SH-SY5Y (cell line): Measurements from ENCODE around the gene BLVRA.

ENCODE experiments used
- GATA2 ChIP-seq: IDR thresholded peaks from 2 replicates; pipeline ENCODE4 v1.6.1; 2011; ENCODE audit warnings: mild to moderate bottlenecking, low read depth, low read length
- GATA3 ChIP-seq: IDR thresholded peaks from 2 replicates; pipeline ENCODE4 v1.6.1; 2011; ENCODE audit warnings: low read depth, mild to moderate bottlenecking, low read length, moderate library complexity

The BLVRA gene

DNA sequence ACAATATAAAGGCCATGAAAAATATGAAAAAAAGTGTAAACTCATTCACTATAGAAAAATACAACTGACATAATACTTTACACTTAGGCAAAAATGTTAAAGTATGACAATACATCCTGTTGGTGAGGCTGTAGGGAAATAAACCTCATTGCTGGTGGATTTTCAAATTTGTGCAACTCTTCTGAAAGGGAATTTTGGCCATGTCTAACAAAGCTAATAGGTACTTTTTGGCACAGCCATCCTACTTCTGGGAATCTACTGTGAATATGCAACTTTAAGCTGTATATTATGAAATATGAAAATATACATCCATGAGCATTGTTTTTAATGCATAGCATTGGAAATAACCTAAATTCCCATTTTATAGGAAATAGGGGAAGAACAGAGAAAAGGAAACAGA, 15.8 kb upstream of the BLVRA start:
- no peak for TF ChIP-seq GATA2
- TF ChIP-seq GATA3 = no peak

GRCh38 chr7:43747328-43748105, 11.0 kb upstream of the BLVRA start:
- TF ChIP-seq GATA2 (no peak), GATA3 (no peak)

DNA sequence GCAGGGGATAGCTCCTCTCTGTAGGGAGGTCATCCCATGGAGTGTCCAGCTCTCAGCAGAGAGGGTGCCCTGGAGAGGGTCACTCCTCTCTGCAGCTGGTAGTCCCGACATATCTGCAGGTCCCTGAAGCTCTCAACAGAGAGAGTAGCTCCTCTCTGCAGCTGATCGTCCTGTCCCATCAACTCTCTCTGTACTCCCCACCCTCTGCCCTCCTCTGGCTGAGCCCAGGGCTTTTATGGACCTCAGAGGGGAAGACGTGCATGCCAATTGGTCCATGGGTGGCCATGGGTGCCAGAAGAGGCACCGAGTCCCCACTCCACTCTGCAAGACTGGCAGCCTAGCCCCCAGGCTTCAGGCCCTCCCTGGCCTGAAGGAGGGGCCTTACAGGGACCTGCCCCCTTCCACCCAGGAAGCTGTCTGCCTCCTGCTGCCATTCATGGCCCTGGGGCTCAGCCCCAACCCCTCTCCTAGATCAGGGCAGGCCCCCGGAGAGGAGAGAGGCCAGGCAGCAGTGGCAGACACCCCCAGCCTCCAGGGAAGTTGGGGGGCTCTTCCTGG, 9.0 kb upstream of the BLVRA start:
- TF ChIP-seq GATA3 (no peak), GATA2 (no peak)

DNA sequence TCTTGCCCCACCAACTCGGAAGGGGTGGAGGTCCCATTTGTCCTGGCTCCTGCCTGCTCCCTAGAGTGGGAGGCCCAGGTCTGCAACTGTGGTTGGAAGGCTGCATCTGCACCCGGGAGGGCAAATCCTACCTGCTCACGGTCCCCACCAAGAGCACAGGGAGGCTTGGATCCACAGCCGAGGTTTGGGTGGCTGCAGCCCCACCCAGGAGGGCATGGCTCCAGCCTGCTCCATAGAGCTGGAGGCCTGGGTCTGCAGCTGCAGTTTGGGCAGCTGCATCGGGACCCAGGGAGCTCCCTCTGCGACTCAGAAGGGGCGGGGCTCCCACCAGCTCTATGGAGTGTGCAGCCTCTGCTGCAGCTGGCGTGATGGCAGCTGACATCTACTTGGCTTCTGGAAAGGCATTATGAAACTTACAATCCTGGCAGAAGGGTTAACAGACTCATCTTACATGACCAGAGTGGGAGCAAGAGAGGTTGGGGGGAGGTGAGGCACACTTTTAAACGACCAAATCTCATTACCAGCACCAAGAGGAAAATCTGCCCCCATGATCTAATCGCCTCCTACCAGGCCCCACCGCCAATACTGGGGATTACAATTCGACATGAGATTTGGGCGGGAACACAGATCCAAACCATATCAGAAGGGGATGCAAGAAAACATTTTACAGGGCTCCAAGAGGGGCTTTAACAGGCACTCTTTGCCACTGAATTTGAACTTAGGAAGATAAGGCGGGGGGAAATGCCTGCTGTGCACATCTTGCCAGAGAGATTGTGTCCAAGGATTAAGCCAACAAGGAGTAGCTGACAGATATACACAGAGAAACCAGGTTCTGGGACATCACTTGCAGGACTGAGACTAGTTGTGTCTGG, 8.2 kb upstream of the BLVRA start:
- TF ChIP-seq GATA3 (no peak), GATA2 (no peak)

DNA sequence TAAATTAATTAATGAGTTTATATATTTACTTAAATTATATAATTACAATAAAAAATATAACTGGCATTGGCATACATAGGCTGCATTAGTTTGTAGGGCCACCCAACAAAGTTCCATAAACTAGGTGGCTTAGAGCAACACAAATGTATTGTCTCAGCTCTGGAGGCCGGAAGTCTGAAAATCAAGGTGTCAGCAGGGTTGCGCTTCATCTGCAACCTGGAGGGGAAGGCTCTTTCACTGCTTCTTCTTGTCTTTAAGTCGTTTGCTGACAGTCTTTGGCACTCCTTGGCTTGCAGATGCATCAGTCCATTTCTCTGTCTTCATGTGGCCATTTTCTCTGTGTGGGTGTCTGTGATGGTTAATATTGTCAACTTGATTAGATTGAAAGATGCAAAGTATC, 6.1 kb upstream of the BLVRA start:
- TF ChIP-seq GATA2 (no peak), GATA3 (no peak)

DNA sequence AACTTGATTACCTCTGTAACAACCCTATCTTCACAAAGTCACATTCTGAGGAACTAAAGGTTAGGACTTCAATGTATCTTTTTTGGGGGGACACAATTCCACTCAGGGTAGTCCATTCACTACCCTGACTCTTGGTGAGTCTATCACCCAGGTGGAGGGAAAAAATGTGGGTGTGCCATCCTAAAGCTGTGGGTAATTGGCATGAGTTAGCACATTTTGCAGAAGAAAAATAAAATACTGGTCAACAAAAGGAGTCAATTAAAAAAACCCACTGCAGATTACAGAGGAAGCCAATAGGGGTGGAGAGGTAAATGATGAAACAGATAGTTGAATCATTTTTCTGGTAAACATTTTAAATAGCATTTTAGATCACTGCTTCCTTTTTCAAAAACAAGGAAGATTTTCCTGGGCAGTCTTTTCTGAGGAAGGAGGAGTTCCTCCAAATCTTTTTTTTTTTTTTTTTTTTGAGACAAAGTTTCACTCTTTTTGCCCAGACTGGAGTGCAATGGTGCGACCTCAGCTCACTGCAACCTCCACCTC, 5.1 kb upstream of the BLVRA start:
- TF ChIP-seq GATA3 = no peak
- TF ChIP-seq GATA2 = no peak

GRCh38 chr7:43753843-43754242, 4.6 kb upstream of the BLVRA start:
- TF ChIP-seq GATA2 (no peak), GATA3 (no peak)

DNA sequence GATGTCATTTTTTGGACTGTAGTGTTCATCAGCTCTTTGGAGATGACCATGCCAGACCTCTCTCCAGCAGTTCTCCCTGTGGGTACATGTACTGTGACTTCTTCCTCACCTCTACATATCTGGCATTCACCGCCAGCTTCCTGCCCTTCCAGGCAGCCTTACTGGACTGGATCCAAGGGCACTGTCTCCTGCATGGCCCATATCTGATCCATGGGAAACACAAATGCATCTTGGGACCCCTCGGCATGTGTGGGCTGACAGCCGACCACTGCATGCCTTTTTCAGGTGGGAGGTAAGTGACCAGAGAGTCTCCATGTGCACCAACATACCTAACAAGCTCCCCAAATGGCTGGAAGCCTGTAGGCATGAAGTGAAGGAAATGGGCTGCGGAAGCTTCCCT, 3.9 kb upstream of the BLVRA start:
- no peak for TF ChIP-seq GATA2

DNA sequence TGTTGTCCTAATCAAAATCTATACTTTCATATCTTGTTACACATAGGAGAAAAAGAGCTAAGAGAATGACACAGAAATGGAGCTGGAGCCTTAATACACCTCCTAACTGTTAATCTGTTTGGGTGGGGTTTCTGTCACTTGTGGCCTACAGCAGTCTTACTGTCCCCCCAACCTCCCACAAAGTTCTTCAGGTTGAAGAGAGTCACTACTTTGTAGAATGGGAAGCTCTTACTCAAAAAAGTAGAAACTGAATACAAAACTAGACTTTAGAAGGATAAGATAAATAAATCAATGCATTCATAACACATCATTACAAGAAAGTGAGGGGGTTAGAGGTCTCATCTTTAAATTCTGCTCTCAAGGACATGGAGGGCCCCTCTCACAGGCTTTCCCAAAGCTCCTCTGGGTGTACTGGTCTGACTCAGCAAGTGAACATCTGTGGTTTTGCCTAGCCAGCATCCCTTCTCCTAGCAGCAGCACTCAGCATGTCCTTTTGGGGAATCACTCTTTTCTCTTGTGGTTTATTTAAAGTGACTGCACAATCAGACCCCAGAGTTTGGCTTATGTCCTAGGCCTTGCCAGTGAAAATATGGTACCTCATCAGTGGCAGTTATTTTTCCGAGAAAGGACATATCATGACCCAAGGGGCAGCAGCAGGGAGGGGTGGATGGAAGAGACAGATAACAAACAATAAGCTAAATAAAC, 2.0 kb upstream of the BLVRA start:
- TF ChIP-seq GATA2 = no peak
- TF ChIP-seq GATA3 = no peak

- TF ChIP-seq GATA3 (no peak), GATA2 (no peak)
Measured at GRCh38 chr7:43757073-43757720, 1.3 kb upstream of the BLVRA start.

GRCh38 chr7:43758822-43759683, 573 bp downstream of the BLVRA start:
- TF ChIP-seq GATA2 (no peak), GATA3 (no peak)

- TF ChIP-seq GATA2 (no peak), GATA3 (no peak)
Measured at GRCh38 chr7:43760861-43761260, 2.4 kb downstream of the BLVRA start.
